Measurements from ENCODE around the gene TTC34.

Gene TTC34

DNA sequence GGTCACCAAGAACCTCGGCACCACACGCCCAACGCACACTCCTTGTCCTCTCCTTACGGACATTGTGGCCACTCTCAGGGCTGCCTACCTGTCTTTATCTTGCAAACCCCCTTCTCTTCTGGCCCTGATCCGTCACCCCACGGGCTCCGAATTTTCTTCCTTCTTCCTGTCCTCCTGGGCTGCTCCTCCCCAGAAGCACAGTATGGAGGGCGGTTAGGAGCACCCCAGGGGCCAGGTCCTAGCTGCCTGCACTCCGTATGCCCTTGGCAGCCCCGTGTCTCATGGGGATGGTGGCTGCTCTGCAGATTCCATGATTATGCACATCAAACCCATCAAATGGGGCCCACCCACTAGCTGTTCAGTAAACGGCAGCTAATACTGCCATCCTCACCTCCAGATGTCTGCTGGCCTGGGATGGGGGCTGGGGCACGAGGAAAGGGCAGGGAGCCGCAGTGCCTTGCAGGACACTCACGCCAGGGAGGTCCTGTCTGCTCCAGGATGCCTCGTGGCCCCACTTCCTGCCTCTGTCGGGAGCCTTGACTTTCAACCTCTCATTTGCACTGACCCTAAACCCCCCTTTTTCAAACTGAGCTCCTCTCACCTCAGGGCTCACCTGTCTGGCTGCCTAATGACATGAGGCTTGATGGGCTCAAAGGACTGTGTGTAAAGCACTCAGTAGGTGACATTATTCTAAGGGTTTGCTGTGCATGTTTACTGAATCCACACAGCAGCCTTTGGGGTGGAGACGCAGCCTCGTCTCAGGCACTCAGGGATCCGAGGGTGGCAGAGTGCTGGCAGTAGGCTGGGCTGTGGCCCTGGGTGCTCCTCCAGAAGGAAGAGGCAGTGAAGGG, 4.4 kb downstream of the TTC34 start:
- no peak for DNase-seq (ENCODE audit: extremely low read depth, low read depth)
- H3K4me3 ChIP-seq (replicated peaks; ENCODE audit: low read depth, low read length) = no peak overlapping the region
- TF ChIP-seq, protein P1, sequence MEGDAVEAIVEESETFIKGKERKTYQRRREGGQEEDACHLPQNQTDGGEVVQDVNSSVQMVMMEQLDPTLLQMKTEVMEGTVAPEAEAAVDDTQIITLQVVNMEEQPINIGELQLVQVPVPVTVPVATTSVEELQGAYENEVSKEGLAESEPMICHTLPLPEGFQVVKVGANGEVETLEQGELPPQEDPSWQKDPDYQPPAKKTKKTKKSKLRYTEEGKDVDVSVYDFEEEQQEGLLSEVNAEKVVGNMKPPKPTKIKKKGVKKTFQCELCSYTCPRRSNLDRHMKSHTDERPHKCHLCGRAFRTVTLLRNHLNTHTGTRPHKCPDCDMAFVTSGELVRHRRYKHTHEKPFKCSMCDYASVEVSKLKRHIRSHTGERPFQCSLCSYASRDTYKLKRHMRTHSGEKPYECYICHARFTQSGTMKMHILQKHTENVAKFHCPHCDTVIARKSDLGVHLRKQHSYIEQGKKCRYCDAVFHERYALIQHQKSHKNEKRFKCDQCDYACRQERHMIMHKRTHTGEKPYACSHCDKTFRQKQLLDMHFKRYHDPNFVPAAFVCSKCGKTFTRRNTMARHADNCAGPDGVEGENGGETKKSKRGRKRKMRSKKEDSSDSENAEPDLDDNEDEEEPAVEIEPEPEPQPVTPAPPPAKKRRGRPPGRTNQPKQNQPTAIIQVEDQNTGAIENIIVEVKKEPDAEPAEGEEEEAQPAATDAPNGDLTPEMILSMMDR (IDR thresholded peaks at IDR 0.05; ENCODE audit: low read depth, low read length, missing control alignments) = no peak

DNA sequence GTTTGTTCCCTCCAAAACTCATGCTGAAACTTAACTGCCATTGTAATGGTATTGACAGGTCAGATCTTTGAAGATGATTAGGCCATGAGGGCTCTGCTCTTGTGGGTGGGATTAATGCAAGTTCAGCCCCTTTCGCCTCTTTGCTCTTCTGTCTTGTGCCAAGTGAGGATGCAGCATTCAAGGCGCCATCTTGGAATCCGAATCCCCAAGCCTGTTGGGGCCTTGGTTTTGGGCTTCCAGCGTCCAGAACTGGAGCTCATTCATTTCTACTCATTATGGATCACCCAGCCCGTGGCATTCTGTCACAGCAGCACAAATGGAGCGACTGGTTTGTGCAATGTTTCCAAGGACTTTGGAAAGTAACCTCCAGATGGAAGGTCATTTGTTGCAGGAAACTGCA, 5.6 kb downstream of the TTC34 start:
- TF ChIP-seq, protein P1 (IDR thresholded peaks at IDR 0.05; ENCODE audit: low read depth, low read length, missing control alignments) = no peak
- no peak for DNase-seq (ENCODE audit: extremely low read depth, low read depth)

DNA sequence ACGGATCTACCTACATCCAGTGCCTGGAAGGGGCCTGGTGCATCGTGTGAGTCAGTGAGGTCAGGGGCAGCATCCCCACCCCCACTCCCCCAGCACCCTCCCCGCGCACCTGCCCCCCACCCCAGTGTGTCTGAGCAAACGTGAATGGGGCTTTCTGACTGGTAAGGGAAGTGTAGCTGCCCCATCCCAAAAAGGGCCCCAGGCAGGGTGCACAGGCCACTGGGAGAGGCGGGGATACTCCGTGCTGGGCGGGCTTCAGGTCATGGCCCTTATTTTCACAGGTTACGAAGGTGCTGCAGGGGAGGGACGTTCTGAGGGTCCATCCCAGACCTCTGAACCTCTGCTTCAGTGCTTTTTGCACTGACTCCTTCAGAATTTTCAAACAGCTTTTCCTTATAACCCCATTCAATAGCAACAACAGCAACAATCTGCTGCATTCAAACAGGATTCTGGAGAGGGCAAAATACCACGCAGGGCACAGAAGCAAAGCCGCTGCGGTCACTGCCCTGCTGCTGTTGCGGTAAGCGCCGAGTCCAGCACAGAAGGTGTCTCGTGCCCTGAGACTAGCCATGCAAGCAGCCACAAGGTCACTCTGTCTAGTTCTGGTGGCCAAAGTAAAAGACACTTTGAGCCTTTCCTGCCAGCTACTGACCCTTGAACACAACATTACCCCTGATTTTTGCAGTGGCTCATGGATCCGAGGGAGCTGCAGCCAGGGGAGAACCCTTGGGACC, 10.3 kb downstream of the TTC34 start:
- DNase-seq (ENCODE audit: extremely low read depth, low read depth) = no peak
- H3K4me3 ChIP-seq (replicated peaks; ENCODE audit: low read depth, low read length) = no peak overlapping the region

More for the DNA sequence above, 5.6 kb downstream of the TTC34 start:
- H3K4me3 ChIP-seq (replicated peaks; ENCODE audit: low read depth, low read length) = no peak overlapping the region

DNA sequence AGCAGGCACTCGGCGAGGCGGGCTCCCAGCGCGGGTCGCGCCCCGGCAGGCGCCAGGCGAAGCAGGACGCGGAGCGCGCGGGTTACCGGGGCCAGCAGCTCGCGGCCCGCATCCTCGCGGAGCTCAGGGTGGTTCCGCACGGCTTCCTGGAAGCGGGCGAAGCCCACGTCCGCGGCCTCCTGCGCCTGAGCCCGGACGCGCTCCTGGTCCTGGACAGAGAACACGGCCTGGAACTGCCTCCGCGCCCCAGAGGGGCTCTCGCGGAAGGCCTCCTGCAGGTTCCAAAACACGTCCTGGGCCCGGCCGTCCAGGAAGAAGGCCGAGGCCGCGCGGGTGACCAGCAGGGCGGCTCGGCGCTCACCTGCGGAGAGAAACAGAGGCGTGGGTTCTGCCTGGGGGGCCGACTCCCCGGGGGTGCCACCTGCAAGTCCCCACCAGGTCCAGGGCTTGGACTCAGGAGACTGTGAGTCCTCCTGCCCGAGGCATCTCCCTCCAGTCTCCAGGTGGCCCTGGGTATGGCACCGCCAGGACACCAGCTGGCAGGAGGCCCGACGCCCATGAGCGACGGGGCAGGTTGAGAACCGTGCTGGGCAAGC, 11.4 kb downstream of the TTC34 start:
- TF ChIP-seq, protein P1 (IDR thresholded peaks at IDR 0.05; ENCODE audit: low read depth, low read length, missing control alignments) = no peak
- no peak overlapping the region for H3K4me3 ChIP-seq (replicated peaks; ENCODE audit: low read depth, low read length)
- no peak for DNase-seq (ENCODE audit: extremely low read depth, low read depth)

More for the DNA sequence above, 10.3 kb downstream of the TTC34 start:
- TF ChIP-seq, protein P1 (IDR thresholded peaks at IDR 0.05; ENCODE audit: low read depth, low read length, missing control alignments) = no peak

DNA sequence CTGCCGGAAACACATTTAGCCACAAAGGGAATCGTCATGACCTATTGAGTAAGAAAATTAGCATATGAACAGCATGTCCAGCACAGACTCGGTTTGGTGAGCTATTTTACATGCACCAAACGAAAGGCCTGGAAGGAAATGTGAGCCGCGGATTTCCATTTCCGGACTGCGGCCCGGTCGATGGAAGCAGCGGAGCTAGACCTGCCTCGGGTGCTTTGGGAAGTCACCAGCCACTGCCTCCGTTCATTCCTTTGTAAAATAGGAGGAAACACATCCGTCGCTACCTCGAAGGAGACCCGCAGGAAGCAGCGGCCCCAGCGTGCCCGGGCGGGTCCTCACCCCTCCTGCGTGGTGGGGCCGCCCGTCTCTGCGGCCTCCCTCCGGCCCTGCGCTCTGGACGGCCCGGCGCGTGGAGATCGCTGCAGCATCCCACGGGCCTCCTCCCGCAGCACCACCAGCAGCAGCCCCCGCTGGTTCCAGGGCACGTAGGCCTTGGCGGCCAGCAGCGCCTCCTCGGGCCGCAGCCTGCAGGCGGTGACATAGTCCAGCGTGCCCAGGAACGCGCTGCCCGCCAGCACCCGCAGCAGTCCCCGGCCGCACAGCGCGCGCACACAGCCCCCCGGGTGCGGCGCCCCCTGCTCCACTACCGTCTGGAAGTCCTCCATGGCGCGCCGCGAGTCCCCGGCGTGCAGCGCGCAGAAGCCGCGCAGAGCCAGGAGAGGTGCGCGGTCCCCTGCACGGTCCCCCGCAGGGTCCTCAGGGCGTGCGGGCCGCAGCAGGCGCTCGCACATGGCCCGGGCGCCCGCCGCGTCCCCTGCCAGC, 12.1 kb downstream of the TTC34 start:
- H3K4me3 ChIP-seq (replicated peaks; ENCODE audit: low read depth, low read length) = no peak overlapping the region
- no peak for DNase-seq (ENCODE audit: extremely low read depth, low read depth)
- TF ChIP-seq, protein P1 (IDR thresholded peaks at IDR 0.05; ENCODE audit: low read depth, low read length, missing control alignments) = no peak

DNA sequence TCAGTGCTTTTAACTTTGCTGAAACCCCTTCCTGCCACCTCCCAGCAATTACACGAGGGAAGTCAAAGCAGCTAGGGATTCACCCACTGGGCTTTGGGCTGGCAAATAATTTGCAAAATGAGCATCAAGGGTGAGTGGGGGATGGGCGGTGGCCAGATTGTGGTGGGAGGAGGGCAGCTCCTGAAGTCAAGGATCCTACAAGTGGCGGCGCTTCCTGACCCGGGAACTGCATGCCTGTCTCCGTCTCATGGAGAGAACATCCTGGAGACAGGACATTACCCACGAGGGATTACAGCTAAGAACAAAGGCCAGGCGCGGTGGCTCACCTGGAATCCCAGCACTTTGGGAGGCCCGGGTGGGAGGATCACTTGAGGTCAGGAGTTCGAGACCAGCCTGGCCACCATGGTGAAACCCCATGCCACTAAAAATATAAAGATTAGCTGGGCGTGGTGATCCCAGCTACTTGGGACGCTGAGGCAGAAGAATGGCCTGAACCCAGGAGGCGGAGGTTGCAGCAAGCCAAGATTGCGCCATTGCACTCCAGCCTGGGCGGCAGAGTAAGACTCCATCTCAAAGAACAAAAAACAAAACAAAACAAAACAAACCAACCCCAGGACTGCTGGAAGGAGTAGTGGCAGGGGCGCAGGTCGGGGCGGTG, 12.9 kb downstream of the TTC34 start:
- H3K4me3 ChIP-seq (replicated peaks; ENCODE audit: low read depth, low read length) = no peak overlapping the region
- no peak for DNase-seq (ENCODE audit: extremely low read depth, low read depth)
- TF ChIP-seq, protein P1 (IDR thresholded peaks at IDR 0.05; ENCODE audit: low read depth, low read length, missing control alignments) = no peak
